SK-N-SH treated with all-trans-retinoic acid at 6 μM for 48 hours (cell line): ENCODE measurements around the gene ANKRD11.

Source experiments
- ARNTL ChIP-seq: fragments of 450-650 bp; formaldehyde crosslinking; IDR thresholded peaks from 2 replicates; pipeline ENCODE4 v1.5.0; 2020; ENCODE audit warnings: low read depth, mild to moderate bottlenecking, moderate library complexity, borderline replicate concordance
- BACH2 ChIP-seq: fragments of 250-450 bp; sonication (Bioruptor Pico); IDR thresholded peaks from 2 replicates; pipeline ENCODE4 v1.9.0; 2021; ENCODE audit warnings: mild to moderate bottlenecking, borderline replicate concordance
- ESRRG ChIP-seq: fragments of 250-450 bp; sonication (Bioruptor Pico); IDR thresholded peaks from 2 replicates; pipeline ENCODE4 v1.6.1; 2021; ENCODE audit warnings: mild to moderate bottlenecking
- GLIS3 ChIP-seq: fragments of 250-450 bp; sonication (Bioruptor Pico); IDR thresholded peaks from 2 replicates; pipeline ENCODE4 v1.5.0; 2020; ENCODE audit warnings: mild to moderate bottlenecking, moderate library complexity
- ISL1 ChIP-seq: fragments of 250-450 bp; sonication (Bioruptor Pico); IDR thresholded peaks from 2 replicates; pipeline ENCODE4 v2.1.2; 2022; ENCODE audit warnings: mild to moderate bottlenecking, moderate library complexity
- RARB ChIP-seq: fragments of 250-450 bp; sonication (Bioruptor Pico); IDR thresholded peaks from 2 replicates; pipeline ENCODE4 v1.8.0; 2021; ENCODE audit warnings: mild to moderate bottlenecking, moderate library complexity
- TCF4 ChIP-seq: fragments of 250-450 bp; sonication (Bioruptor Pico); IDR thresholded peaks from 2 replicates; pipeline ENCODE4 v1.8.0; 2021; ENCODE audit warnings: mild to moderate bottlenecking, moderate library complexity, borderline replicate concordance
- ZC3H10 ChIP-seq: fragments of 250-450 bp; sonication (Bioruptor Pico); IDR thresholded peaks from 2 replicates; pipeline ENCODE4 v1.5.1; 2021; ENCODE audit warnings: mild to moderate bottlenecking, moderate library complexity
- ZFP3 ChIP-seq: fragments of 250-450 bp; sonication (Bioruptor Pico); IDR thresholded peaks from 2 replicates; pipeline ENCODE4 v1.5.0; 2020; ENCODE audit warnings: mild to moderate bottlenecking, moderate library complexity
- ZFP30 ChIP-seq: fragments of 450-650 bp; formaldehyde crosslinking; IDR thresholded peaks from 2 replicates; pipeline ENCODE4 v1.5.0; 2022; ENCODE audit warnings: mild to moderate bottlenecking, moderate library complexity
- ZNF8 ChIP-seq: fragments of 450-650 bp; formaldehyde crosslinking; IDR thresholded peaks from 2 replicates; pipeline ENCODE4 v1.5.0; 2020; ENCODE audit warnings: mild to moderate bottlenecking, moderate library complexity
- TF ChIP-seq, protein P1 (sequence below): fragments of 250-450 bp; sonication (Bioruptor Pico); IDR thresholded peaks from 2 replicates; pipeline ENCODE4 v1.5.1; 2020; ENCODE audit warnings: low read depth, mild to moderate bottlenecking, moderate library complexity
- TF ChIP-seq, protein P2 (sequence below): fragments of 250-450 bp; sonication (Bioruptor Pico); IDR thresholded peaks from 2 replicates; pipeline ENCODE4 v1.8.0; 2020; ENCODE audit warnings: mild to moderate bottlenecking, moderate library complexity, borderline replicate concordance

DNA sequence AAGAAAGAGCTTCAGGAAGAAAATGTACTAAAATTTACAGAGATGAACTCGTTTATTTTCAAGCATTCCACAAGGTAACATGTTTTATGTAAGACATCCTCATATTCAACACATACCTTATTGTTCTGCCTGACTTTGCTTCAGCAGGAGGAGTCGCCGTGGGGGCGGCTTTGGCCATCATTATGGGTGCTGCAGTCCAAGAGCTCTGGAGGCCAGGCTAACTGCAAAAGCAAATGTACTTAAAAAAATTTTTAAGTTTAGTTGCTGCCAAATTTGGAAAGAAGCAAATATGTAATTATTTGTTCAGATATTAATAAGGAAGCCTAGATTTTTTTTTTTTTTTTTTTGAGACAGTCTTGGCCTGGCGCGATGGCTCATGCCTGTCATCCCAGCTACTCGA, 13.7 kb upstream of the ANKRD11 start:
- TF ChIP-seq, protein P1, sequence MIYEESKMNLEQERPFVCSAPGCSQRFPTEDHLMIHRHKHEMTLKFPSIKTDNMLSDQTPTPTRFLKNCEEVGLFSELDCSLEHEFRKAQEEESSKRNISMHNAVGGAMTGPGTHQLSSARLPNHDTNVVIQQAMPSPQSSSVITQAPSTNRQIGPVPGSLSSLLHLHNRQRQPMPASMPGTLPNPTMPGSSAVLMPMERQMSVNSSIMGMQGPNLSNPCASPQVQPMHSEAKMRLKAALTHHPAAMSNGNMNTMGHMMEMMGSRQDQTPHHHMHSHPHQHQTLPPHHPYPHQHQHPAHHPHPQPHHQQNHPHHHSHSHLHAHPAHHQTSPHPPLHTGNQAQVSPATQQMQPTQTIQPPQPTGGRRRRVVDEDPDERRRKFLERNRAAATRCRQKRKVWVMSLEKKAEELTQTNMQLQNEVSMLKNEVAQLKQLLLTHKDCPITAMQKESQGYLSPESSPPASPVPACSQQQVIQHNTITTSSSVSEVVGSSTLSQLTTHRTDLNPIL (CRISPR knock-in tag) = no peak
- TF ChIP-seq ZFP30 (no peak), ARNTL (no peak), ZNF8 (CRISPR knock-in tag) (no peak), RARB (CRISPR knock-in tag) (no peak), BACH2 (no peak), ISL1 (CRISPR knock-in tag) (no peak), ZFP3 (no peak), GLIS3 (no peak), ESRRG (CRISPR knock-in tag) (no peak), ZC3H10 (CRISPR knock-in tag) (no peak), TCF4 (no peak)
- TF ChIP-seq, protein P2, sequence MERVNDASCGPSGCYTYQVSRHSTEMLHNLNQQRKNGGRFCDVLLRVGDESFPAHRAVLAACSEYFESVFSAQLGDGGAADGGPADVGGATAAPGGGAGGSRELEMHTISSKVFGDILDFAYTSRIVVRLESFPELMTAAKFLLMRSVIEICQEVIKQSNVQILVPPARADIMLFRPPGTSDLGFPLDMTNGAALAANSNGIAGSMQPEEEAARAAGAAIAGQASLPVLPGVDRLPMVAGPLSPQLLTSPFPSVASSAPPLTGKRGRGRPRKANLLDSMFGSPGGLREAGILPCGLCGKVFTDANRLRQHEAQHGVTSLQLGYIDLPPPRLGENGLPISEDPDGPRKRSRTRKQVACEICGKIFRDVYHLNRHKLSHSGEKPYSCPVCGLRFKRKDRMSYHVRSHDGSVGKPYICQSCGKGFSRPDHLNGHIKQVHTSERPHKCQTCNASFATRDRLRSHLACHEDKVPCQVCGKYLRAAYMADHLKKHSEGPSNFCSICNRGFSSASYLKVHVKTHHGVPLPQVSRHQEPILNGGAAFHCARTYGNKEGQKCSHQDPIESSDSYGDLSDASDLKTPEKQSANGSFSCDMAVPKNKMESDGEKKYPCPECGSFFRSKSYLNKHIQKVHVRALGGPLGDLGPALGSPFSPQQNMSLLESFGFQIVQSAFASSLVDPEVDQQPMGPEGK (CRISPR knock-in tag) = no peak
